Neural progenitor cell (in vitro differentiated cells): ENCODE measurements around the gene PRSS53. TPM values are rescaled to one million over a fixed set of nuclear protein-coding genes. Genes with fewer than 3 reads are reported as not detected.
A peak's percentile ranks its signal among the peaks of the same experiment; 100 is the strongest.

Experiments
- DNase-seq: peaks from one replicate; pipeline ENCODE4 v3.0.0-alpha.2; 2016; ENCODE audit warnings: low spot score
- H2AFZ ChIP-seq: fragments of 200-600 bp; sonication (generic); replicated peaks from 2 replicates; pipeline ENCODE4 v1.6.1; 2016; ENCODE audit warnings: antibody characterized with exemption
- H3F3A ChIP-seq: fragments of 200-600 bp; sonication (generic); 2 replicates; pipeline ENCODE4 v1.6.1; 2016; ENCODE audit warnings: antibody characterized with exemption, low read depth
- H3K27ac ChIP-seq: fragments of 200-600 bp; sonication (generic); 2 replicates; pipeline ENCODE4 v1.5.1; 2016; ENCODE audit warnings: mild to moderate bottlenecking
- H3K27me3 ChIP-seq: fragments of 200-600 bp; sonication (generic); 2 replicates; pipeline ENCODE4 v1.6.1; 2016; ENCODE audit warnings: mild to moderate bottlenecking, moderate library complexity
- H3K36me3 ChIP-seq: fragments of 200-600 bp; sonication (generic); 2 replicates; pipeline ENCODE4 v1.5.1; 2016
- H3K4me1 ChIP-seq: fragments of 200-600 bp; sonication (generic); 2 replicates; pipeline ENCODE4 v1.6.1; 2016; ENCODE audit warnings: mixed run types
- H3K4me2 ChIP-seq: fragments of 200-600 bp; sonication (generic); 2 replicates; pipeline ENCODE4 v1.6.1; 2016
- H3K4me3 ChIP-seq: fragments of 200-600 bp; sonication (generic); 2 replicates; pipeline ENCODE4 v1.5.1; 2016
- H3K79me2 ChIP-seq: fragments of 200-600 bp; sonication (generic); 2 replicates; pipeline ENCODE4 v1.6.1; 2016; ENCODE audit warnings: low read depth
- H3K9ac ChIP-seq: fragments of 200-600 bp; sonication (generic); 2 replicates; pipeline ENCODE4 v1.6.1; 2016
- H3K9me3 ChIP-seq: fragments of 200-600 bp; sonication (generic); 2 replicates; pipeline ENCODE4 v1.5.1; 2016; ENCODE audit warnings: low read depth
- H4K20me1 ChIP-seq: fragments of 200-600 bp; sonication (generic); 2 replicates; pipeline ENCODE4 v1.6.1; 2016; ENCODE audit warnings: low read depth
- H3K27ac Mint-ChIP-seq: 3 replicates; pipeline ENCODE4 v1.8.0; 2021; ENCODE audit warnings: mixed read lengths
- H3K27me3 Mint-ChIP-seq: 2 replicates; pipeline ENCODE4 v1.8.0; 2022; ENCODE audit warnings: low read depth, mild to moderate bottlenecking, inconsistent platforms, moderate library complexity, mixed read lengths; ENCODE audit not compliant: insufficient read depth
- H3K36me3 Mint-ChIP-seq: 3 replicates; pipeline ENCODE4 v1.8.0; 2021; ENCODE audit warnings: mixed read lengths
- H3K4me1 Mint-ChIP-seq: 3 replicates; pipeline ENCODE4 v1.8.0; 2021; ENCODE audit warnings: mixed read lengths
- H3K4me3 Mint-ChIP-seq: 3 replicates; pipeline ENCODE4 v1.8.0; 2021; ENCODE audit warnings: mild to moderate bottlenecking, moderate library complexity, mixed read lengths
- H3K9me3 Mint-ChIP-seq: 3 replicates; pipeline ENCODE4 v1.8.0; 2020; ENCODE audit warnings: mixed read lengths
- EZH2 ChIP-seq: fragments of 200-600 bp; sonication (generic); IDR thresholded peaks from 2 replicates; pipeline ENCODE4 v1.6.1; 2017; ENCODE audit warnings: antibody characterized with exemption, mild to moderate bottlenecking, moderate library complexity
- EZH2phosphoT487 ChIP-seq: fragments of 200-600 bp; sonication (generic); IDR thresholded peaks from 2 replicates; pipeline ENCODE4 v1.6.1; 2017; ENCODE audit warnings: antibody characterized with exemption
- total RNA-seq: library from RNA; depleted of rRNA; stranded (reverse); fragments of >200 nt; gene quantifications from 2 replicates; pipeline ENCODE4 v1.2.3, GENCODE V29; 2015; ENCODE audit warnings: low replicate concordance
- TF ChIP-seq, protein P1 (sequence below): fragments of 200-600 bp; sonication (generic); IDR thresholded peaks from 2 replicates; pipeline ENCODE4 v1.5.1; 2017; ENCODE audit warnings: antibody characterized with exemption, mild to moderate bottlenecking

The PRSS53 gene
- total RNA-seq, 1 donor from 2014 or later, result 2.3 TPM

DNA sequence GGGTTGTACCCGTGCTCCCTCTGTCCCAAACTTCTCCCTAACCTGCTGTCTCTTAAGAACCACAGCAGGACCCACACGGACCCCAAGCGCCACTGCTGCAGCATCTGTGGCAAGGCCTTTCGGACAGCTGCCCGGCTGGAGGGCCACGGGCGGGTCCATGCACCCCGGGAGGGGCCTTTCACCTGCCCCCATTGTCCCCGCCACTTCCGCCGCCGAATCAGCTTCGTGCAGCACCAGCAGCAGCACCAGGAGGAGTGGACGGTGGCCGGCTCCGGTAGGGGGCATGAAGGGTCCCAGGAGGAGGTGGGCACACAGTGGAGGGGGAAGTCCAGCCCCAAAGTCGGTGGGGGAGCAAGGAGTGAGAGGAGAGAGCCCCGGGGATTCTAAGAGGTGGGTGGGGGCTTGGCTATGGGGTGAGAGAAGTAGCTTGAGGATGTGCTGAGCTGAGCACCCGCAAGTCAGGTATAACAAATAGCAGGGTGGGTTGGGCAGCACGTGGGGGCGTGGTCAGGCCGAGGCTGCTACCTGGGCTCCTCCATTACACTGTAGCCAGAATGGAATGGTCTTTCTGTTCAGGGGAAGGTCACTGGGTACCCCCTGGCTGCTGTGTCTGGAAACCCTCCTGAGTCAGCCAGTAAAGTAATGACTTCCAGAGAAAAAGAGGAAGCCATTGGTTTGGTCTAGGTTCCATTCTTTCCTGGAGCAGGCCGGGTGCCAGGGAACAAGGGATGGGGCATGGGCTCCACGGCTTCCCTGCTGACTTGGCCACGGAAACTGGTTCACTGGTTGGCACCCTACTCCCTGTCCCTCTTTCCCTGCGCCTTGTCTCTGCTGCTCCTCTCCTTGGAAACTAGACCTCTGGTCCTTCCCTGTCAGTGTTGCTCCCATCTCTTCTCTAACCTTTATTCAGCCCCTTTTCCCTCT, 7.1 kb downstream of the PRSS53 start:
- H3K4me1 Mint-ChIP-seq, result peaks cover 3% of the 10 kb centered on the region
- H3K4me3 ChIP-seq, result no peak overlapping the region
- H3K4me3 Mint-ChIP-seq, result peak overlapping the region; percentile 26
- no peaks in the 10 kb centered on the region for H3K27me3 ChIP-seq
- no peaks in the 10 kb centered on the region for H3K4me1 ChIP-seq
- H3F3A ChIP-seq, result no peaks in the 10 kb centered on the region
- H3K36me3 ChIP-seq, result no peaks in the 10 kb centered on the region
- DNase-seq, result no peak
- no peak overlapping the region for H3K27ac Mint-ChIP-seq
- H3K79me2 ChIP-seq, result peaks cover 10% of the 10 kb centered on the region
- H4K20me1 ChIP-seq, result peaks cover 68% of the 10 kb centered on the region
- H3K9me3 Mint-ChIP-seq, result no peaks in the 10 kb centered on the region
- H3K27ac ChIP-seq, result no peak overlapping the region
- H3K4me2 ChIP-seq, result no peak overlapping the region
- no peak overlapping the region for H3K9ac ChIP-seq
- H3K36me3 Mint-ChIP-seq, result peaks cover 24% of the 10 kb centered on the region
- H3K27me3 Mint-ChIP-seq, result peaks cover 12% of the 10 kb centered on the region
- no peaks in the 10 kb centered on the region for H3K9me3 ChIP-seq
- H2AFZ ChIP-seq, result no peak overlapping the region
- TF ChIP-seq EZH2 (no peak), EZH2phosphoT487 (no peak)
- TF ChIP-seq, protein P1, sequence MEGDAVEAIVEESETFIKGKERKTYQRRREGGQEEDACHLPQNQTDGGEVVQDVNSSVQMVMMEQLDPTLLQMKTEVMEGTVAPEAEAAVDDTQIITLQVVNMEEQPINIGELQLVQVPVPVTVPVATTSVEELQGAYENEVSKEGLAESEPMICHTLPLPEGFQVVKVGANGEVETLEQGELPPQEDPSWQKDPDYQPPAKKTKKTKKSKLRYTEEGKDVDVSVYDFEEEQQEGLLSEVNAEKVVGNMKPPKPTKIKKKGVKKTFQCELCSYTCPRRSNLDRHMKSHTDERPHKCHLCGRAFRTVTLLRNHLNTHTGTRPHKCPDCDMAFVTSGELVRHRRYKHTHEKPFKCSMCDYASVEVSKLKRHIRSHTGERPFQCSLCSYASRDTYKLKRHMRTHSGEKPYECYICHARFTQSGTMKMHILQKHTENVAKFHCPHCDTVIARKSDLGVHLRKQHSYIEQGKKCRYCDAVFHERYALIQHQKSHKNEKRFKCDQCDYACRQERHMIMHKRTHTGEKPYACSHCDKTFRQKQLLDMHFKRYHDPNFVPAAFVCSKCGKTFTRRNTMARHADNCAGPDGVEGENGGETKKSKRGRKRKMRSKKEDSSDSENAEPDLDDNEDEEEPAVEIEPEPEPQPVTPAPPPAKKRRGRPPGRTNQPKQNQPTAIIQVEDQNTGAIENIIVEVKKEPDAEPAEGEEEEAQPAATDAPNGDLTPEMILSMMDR, result no peak

DNA sequence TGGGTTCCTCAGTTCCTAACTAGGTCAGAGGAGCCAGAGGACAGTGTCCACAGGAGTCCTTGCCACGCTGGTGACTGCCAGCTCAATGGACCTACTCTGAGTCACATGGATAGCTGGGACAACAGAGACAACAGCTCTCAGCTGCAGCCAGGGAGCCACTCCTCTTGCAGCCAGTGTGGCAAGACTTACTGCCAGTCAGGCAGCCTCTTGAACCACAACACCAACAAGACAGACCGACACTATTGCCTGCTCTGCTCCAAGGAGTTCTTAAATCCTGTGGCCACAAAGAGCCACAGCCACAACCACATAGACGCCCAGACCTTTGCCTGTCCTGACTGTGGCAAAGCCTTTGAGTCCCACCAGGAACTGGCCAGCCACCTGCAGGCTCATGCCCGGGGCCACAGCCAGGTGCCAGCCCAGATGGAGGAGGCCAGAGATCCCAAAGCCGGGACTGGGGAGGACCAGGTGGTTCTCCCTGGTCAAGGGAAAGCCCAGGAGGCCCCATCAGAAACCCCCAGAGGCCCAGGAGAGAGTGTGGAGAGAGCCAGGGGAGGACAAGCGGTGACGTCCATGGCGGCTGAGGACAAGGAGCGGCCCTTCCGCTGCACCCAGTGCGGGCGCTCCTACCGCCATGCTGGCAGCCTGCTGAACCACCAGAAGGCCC, 7.9 kb downstream of the PRSS53 start:
- Histone ChIP-seq H4K20me1 (peaks cover 63% of the 10 kb centered on the region), H2AFZ (no peak overlapping the region), H3K79me2 (peaks cover 18% of the 10 kb centered on the region), H3K9ac (no peak overlapping the region), H3F3A (no peaks in the 10 kb centered on the region), H3K4me1 (no peaks in the 10 kb centered on the region), H3K27ac (no peak overlapping the region), H3K9me3 (no peaks in the 10 kb centered on the region), H3K4me2 (no peak overlapping the region), H3K4me3 (no peak overlapping the region), H3K27me3 (no peaks in the 10 kb centered on the region), H3K36me3 (no peaks in the 10 kb centered on the region)
- DNase-seq, result no peak
- peak overlapping the region; percentile 60 for H3K4me3 Mint-ChIP-seq
- H3K27me3 Mint-ChIP-seq, result peaks cover 10% of the 10 kb centered on the region
- H3K36me3 Mint-ChIP-seq, result peaks cover 24% of the 10 kb centered on the region
- H3K4me1 Mint-ChIP-seq, result peaks cover 3% of the 10 kb centered on the region
- no peaks in the 10 kb centered on the region for H3K9me3 Mint-ChIP-seq
- no peak overlapping the region for H3K27ac Mint-ChIP-seq
- TF ChIP-seq, protein P1, result no peak
- TF ChIP-seq EZH2, result no peak
- no peak for TF ChIP-seq EZH2phosphoT487

DNA sequence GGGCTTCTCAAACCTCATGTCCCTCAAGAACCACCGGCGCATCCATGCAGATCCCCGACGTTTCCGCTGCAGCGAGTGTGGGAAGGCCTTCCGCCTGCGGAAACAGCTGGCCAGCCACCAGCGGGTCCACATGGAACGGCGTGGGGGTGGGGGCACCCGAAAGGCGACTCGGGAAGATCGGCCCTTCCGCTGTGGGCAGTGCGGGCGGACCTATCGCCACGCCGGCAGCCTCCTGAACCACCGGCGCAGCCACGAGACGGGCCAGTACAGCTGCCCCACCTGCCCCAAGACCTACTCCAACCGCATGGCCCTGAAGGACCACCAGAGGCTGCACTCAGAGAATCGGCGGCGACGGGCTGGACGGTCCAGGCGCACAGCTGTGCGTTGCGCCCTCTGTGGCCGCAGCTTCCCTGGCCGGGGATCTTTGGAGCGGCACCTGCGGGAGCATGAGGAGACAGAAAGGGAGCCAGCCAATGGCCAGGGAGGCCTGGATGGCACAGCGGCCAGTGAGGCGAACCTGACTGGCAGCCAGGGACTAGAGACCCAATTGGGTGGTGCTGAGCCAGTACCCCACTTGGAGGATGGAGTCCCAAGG, 8.6 kb downstream of the PRSS53 start:
- Histone ChIP-seq H3K4me3 (no peak overlapping the region), H3K79me2 (peaks cover 25% of the 10 kb centered on the region), H2AFZ (no peak overlapping the region), H3K9ac (no peak overlapping the region), H4K20me1 (peaks cover 59% of the 10 kb centered on the region), H3K27ac (no peak overlapping the region), H3K27me3 (no peaks in the 10 kb centered on the region), H3K36me3 (no peaks in the 10 kb centered on the region), H3K4me1 (peaks cover 5% of the 10 kb centered on the region), H3K4me2 (no peak overlapping the region), H3K9me3 (no peaks in the 10 kb centered on the region), H3F3A (peaks cover 3% of the 10 kb centered on the region)
- Mint-ChIP-seq H3K27me3 (peaks cover 10% of the 10 kb centered on the region), H3K36me3 (peaks cover 24% of the 10 kb centered on the region), H3K9me3 (no peaks in the 10 kb centered on the region), H3K4me3 (no peak overlapping the region), H3K4me1 (peaks cover 3% of the 10 kb centered on the region), H3K27ac (no peak overlapping the region)
- TF ChIP-seq, protein P1, result no peak
- TF ChIP-seq EZH2phosphoT487 (no peak), EZH2 (no peak)
- DNase-seq, result no peak
